Activated CD4-positive, alpha-beta T cell treated with anti-CD3 and anti-CD28 coated beads, Interleukin-2, amount 50 U/mL, for 24 hours (primary cell): ENCODE data around the gene HBZ.
"Not testable (repeated sequence)": the region's sequence is repeated elsewhere in the genome, so short reads cannot be mapped to it uniquely, and the experiment has no call there.

Source experiments
- DNase-seq, 2 donors: peaks; one replicate each; pipeline ENCODE4 v3.0.0-alpha.2; 2020; ENCODE audit warnings: low read depth in 1 of 2, low spot score in 1 of 2

The HBZ gene

DNA sequence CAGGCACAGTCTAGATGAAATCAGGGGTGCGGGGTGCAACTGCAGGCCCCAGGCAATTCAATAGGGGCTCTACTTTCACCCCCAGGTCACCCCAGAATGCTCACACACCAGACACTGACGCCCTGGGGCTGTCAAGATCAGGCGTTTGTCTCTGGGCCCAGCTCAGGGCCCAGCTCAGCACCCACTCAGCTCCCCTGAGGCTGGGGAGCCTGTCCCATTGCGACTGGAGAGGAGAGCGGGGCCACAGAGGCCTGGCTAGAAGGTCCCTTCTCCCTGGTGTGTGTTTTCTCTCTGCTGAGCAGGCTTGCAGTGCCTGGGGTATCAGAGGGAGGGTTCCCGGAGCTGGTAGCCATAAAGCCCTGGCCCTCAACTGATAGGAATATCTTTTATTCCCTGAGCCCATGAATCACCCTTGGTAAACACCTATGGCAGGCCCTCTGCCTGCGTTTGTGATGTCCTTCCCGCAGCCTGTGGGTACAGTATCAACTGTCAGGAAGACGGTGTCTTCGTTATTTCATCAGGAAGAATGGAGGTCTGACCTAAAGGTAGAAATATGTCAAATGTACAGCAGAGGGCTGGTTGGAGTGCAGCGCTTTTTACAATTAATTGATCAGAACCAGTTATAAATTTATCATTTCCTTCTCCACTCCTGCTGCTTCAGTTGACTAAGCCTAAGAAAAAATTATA, 25.7 kb downstream of the HBZ start:
- no peak for DNase-seq

DNA sequence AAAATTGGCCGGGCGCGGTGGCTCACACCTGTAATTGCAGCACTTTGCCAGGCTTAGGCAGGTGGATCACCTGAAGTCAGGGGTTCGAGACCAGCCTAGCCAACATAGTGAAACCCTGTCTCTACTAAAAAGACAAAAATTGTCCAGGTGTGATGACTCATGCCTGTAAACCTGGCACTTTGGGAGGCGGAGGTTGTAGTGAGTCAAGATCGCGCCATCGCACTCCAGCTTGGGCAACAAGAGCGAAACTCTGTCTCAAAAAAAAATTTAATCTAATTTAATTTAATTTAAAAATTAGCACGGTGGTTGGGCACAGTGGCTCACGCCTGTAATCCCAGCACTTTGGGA, 26.2 kb downstream of the HBZ start:
- no peak for DNase-seq

DNA sequence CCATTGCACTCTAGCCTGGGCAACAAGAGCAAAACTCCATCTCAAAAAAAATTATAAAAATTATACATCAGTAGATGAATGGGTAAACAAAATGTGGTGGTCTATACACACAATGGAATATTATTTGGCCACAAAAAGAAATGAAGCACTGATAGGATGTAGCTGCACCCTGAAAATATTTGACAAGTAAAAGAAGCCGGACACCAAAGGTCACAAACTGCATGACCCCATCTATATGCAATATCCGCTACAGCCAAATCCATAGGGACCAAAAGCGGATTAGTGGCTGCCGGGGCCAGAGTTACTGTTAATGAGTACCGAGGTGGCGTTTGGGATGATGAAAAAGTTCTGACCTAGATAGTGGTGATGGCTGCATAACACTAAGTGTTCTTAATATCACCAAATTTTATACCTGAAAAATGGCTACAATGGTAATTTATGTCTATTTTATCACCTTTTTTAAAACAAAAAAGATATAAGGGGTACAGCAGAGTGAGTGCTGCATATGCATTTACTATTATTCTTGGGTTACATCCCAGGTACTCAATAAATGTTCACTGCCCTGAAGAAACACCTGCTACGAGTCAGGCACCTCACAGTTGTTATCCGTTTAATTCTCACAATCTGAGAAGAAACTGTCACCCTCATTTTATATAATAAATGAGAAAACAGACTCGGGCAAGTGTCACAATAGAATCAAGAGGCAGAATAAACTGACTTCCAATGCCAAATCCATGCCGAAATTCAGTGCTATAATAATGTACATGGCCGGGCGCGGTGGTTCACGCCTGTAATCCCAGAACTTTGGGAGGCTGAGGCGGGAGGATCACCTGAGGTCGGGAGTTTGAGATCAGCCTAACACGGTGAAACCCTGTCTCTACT, 27.0 kb downstream of the HBZ start:
- no peak for DNase-seq

DNA sequence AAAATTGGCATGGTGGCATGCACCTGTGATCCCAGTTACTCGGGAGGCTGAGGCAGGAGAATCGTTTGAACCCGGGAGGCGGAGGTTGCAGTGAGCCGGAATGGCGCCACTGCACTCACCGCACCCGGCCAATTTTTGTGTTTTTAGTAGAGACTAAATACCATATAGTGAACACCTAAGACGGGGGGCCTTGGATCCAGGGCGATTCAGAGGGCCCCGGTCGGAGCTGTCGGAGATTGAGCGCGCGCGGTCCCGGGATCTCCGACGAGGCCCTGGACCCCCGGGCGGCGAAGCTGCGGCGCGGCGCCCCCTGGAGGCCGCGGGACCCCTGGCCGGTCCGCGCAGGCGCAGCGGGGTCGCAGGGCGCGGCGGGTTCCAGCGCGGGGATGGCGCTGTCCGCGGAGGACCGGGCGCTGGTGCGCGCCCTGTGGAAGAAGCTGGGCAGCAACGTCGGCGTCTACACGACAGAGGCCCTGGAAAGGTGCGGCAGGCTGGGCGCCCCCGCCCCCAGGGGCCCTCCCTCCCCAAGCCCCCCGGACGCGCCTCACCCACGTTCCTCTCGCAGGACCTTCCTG, 27.7 kb downstream of the HBZ start, which contains the start of gene HBQ1:
Gene HBQ1 (plus strand): TSS at position 359 of the 575 bp plus-strand sequence. CDS start 28 bp downstream, at position 387.
- no peak for DNase-seq

DNA sequence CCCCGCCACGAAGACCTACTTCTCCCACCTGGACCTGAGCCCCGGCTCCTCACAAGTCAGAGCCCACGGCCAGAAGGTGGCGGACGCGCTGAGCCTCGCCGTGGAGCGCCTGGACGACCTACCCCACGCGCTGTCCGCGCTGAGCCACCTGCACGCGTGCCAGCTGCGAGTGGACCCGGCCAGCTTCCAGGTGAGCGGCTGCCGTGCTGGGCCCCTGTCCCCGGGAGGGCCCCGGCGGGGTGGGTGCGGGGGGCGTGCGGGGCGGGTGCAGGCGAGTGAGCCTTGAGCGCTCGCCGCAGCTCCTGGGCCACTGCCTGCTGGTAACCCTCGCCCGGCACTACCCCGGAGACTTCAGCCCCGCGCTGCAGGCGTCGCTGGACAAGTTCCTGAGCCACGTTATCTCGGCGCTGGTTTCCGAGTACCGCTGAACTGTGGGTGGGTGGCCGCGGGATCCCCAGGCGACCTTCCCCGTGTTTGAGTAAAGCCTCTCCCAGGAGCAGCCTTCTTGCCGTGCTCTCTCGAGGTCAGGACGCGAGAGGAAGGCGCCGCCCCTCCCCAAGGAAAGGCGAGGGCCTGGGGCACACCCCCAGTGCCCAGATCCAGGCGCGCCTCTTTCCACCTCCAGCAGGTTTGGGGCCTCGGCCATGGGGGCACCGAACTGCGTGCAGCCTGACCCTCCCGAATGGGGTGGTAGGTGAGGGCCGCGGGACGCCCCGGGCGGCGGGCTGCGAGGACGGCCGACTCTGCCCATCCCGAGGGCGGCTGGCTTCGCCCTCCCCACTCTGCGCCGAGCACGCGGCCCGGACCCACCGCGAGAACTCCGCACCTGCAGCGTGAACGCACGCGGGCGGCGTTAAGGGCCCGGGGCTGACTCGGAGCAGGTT, 28.5 kb downstream of the HBZ start:
- DNase-seq: peak; percentile 15 to 72

DNA sequence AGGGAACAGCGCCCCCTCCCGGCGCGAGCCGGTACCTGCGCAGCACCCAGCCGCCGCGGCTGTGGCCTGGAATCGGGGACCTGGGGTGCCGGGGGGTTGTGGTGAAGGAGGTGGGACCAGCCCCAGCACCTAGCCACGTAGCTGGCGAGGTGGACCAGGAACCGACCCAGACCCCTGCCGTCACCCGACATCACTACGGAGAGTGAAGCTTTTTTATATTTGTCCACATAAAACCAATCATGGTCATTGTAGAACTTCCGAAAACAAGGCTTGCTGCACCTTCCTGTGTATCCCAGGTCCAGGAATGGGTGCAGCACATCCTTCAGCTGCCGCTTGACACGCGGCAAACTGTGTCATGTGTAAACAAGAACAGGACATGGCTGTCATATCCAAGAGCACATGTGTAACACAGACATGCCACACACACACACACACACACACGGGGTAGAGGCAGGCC, 29.1 kb downstream of the HBZ start:
- peak in 1 of 2 donors; percentile 78 for DNase-seq

DNA sequence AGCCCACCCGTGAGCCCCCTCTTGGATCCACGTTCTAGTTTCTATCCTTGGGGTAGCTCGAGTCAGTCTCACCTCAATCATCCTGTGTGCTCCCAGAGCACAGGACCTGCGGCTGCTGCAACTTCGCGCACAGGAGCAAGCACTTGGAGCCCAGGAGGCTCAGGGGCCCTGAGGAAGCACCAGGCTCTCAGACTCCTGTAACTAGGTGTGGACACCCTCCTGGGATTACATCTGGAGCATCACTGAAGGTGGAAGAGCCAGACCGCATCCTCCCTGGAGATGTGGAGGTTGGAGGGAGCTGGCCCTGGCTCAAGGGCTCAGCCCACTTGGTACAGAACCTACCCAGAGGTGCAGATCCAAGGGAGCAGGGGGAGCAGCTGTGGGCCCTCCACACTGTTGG, 30.6 kb downstream of the HBZ start:
- DNase-seq: no peak

DNA sequence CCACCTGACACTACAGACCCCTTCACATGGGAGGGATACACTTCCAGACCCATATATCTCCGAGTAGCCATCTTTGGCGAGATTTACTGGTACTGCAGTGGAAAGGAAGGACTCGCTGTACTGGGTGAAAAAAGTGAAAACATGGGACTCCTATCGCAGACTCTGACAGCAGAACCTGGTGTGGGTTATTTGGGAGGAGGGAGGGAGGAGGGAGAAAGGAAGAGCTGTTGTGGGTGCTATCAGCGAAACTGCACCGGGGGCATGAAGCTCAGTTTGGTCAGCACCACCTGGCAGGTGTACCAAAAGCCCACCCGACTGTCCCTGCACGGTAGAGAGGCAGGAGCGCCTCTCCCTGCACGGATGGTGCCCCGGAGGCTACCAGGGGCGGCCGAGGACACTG, 32.8 kb downstream of the HBZ start:
- DNase-seq: no peak

DNA sequence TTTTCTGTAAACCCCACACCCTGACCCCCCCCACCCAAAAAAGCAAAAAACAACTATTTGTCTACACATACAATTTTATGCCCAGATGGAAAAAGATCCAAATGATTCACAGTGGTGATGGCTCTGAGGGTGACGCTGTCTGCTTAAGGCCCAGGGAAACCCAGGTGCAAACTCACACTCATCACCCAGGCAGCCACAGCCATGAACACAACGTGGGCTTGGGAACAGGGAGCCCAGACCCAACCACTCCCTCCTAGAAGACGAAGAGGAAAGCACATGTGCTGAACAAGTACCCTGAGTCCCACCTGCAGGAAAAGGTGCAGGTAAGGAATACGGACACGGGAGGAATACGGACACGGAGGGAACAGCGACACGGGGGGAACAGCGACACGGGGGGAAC, 33.2 kb downstream of the HBZ start:
- DNase-seq: no peak

DNA sequence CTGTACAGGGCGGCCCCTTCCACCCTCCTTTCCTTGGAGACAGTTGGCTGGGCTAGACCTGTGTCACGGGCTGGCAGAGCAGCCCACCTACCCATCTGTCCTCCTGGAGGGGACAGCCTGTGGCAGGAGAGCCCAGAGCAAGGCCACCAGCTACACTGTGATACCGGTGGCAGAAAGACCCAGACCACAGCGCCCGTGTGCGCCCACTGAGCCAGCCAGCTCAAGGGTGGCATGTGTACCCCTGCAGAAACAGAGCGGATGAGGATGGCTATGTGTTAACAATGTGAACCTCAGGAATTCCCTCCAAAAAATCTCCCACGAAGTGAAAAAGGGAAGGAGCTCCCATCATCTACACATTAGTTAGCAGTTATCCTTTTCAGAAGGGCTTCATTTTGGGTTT, 34.9 kb downstream of the HBZ start:
- no peak for DNase-seq

DNA sequence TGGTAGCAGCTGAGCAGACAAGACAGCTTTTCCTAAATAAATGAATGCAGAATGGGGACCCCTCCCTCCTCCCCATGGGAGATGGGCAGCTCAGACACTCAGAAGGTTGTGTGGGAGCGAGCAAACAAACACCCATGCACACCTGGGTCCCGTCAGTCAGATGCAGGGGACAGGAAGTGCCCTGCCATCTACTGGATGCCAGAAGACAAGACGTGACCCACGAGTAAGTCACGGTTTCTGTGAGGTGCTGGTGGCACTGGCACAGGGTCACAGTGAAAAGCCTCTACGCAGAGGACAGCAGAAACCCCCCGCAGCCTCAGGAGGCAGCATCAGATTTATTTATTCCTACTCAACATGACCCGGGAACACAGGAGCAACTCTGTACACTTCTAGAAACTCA, 36.2 kb downstream of the HBZ start:
- DNase-seq: no peak

DNA sequence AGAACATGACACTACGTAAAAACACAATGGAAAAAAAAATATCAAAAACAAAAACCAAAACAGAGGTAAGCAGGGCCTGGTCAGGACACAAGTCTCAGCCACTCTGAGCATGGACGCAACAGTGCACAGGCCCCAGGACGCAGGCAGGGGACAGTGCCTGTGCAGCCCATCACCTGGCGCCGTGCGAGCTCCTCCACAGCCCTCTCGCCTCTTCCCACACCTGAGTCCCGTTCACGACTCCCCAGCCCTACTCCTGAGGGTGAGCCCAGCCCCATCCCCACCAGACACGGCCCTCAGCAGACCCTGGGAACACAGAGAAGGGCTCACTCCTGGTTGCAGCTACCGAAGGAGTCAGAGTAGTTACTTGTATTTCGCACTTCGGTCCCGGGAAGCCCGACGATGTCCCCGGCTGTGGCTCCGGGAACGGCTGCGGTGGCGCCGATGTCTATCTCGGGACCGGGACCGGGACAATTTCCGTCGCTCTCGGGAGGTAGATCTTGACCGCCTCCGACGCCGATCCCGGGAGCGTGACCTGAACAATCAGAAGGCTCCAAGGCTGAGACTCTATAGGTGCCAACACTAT, 37.3 kb downstream of the HBZ start:
- DNase-seq: no peak

DNA sequence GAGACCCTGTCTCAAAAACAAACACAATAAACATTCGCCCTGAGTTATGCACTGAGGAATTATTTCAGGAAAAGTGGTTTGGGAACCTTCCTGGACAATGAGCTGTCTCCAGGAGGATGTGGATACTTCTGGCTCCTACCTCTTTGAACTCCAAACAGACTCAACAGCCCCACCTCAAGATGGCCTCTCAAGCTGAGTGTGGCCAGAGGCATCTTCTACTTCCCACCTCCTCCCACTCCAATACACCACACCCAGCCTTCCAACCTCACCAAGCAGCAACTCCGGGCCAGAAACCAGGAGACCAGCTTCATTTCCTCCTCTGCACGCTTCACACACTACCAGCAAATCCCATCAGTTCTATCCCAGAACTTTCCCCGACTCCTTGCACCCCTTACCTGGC, 39.4 kb downstream of the HBZ start:
- no peak for DNase-seq

DNA sequence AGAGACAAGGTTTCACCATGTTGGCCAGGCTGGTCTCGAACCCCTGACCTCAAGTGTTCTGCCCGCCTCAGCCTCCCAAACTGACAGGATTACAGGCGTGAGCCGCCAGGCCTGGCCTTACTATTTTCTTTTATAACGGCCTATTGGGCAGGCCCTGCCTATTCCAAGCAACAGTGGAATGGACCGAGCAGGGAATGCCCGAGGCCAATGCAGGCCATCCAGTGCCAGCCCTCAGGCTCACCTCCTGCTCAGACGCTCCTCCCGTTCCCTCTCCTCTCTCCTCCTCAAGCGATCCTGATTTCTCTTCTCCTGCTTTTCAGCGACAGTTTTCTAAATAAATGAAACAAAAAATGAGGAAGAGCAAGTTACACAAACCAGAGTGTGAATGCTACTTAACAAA, 40.2 kb downstream of the HBZ start:
- DNase-seq: no peak

DNA sequence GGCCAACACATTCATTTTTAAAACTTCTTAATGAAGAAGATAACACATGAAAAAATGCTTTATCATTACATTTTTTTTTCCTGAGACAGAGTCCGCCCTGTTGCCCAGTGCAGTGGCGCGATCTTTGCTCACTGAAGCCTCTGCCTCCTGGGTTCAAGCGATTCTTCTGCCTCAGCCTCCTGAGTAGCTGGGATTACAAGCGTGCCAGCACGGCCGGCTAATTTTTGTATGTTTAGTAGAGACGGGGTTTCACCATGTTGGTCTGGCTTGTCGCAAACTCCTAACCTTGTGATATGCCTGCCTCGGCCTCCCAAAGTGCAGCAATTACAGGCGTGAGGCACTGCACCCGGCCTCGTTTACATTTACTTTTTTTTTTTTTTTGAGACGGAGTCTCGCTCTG, 41.0 kb downstream of the HBZ start:
- DNase-seq: no peak

DNA sequence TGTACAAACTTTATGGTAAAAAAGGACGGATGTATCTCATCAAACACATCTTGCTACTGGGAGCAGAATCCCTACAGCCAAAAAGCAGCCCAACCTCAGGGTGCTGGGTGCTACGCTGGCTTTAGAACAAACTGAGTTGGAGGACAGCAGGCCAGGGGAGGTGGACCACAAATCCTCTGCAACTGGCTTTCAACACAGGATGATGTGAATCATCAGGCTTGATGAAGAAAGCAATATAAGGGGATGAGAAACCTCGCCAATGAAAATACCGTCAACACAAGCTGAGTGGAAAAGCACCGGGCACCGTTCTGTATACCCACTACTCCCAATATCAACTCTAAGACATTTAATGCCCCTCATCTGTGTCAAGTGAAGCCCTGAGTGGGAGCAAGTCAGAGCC, 42.1 kb downstream of the HBZ start:
- no peak for DNase-seq

DNA sequence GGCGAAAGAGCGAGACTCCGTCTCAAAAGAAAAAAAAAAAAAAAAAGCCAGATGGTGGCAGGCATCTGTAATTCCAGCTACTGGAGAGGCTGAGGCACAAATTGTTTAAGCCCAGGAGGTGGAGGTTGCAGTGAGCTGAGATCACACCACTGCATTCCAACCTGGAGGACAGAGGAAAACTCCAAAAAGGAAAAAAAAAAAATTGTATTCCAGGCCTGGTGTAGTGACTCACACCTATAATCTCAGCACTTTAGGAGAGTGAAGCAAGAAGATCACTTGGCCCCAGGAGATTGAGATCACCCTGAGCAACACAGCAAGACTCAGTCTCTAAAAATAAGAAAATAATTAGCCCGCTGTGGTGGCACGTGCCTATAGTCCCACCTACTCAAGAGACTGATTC, 47.9 kb downstream of the HBZ start:
- no peak for DNase-seq

DNA sequence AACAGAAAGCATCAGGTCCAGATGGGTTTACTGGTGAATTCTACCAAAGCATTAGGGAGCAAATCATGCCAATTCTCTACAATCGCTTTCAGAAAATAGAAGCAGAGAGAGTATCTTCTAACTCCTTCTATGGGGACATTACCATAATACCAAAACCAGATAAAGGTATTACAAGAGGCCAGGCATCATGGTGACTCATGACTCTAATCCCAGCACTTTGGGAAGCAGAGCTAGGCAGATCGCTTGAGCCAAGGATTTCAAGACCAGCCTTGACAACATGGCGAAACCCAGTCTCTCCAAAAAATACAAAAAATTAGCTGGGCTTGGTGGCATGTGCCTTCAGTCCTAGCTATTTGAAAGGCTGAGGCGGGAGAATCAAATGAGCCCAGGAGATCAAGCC, 50.8 kb downstream of the HBZ start:
- DNase-seq: no peak

DNA sequence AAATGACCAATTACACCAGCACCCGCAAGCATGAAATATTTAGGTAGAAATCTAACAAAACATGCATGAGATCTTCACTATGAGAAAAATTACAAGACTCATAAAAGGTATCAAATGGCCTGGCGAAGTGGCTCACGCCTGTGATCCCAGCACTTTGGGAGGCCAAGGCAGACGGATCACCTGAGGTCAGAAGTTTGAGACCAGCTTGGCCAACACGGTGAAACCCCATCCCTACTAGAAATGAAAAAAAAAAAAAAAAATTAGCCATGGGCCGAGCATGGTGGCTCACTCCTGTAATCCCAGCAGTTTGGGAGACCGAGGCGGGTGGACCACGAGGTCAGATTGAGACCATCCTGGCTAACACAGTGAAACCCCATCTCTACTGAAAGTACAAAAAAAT, 51.6 kb downstream of the HBZ start:
- DNase-seq: not testable (repeated sequence)
